OCI-LY1 (cell line): ENCODE results near the gene KIF20B.

Source experiments
- H2AFZ ChIP-seq: fragments of 200-600 bp; sonication (generic), shearing (Covaris generic); 2 replicates; pipeline ENCODE4 v1.6.0; 2014; ENCODE audit warnings: antibody characterized with exemption, mild to moderate bottlenecking, low read length
- H3F3A ChIP-seq: fragments of 200-600 bp; sonication (generic), shearing (Covaris generic); 2 replicates; pipeline ENCODE4 v1.6.0; 2014; ENCODE audit warnings: mild to moderate bottlenecking, antibody characterized with exemption, low read length, moderate library complexity; ENCODE audit not compliant: insufficient read depth
- H3K27ac ChIP-seq: fragments of 200-600 bp; sonication (generic); 2 replicates; pipeline ENCODE4 v1.5.1; 2014; ENCODE audit warnings: low read length, mixed run types, mild to moderate bottlenecking, low read depth; ENCODE audit not compliant: poor library complexity, severe bottlenecking
- H3K27me3 ChIP-seq: fragments of 200-600 bp; sonication (generic); 2 replicates; pipeline ENCODE4 v1.6.0; 2014; ENCODE audit warnings: antibody characterized with exemption, mild to moderate bottlenecking, low read length, moderate library complexity; ENCODE audit not compliant: insufficient read depth
- H3K36me3 ChIP-seq: fragments of 200-600 bp; sonication (generic); 2 replicates; pipeline ENCODE4 v1.6.1; 2014; ENCODE audit warnings: mild to moderate bottlenecking, antibody characterized with exemption, low read length, moderate library complexity, mixed read lengths; ENCODE audit not compliant: insufficient read depth
- H3K4me1 ChIP-seq: fragments of 200-600 bp; sonication (generic); 2 replicates; pipeline ENCODE4 v1.5.1; 2014; ENCODE audit warnings: mild to moderate bottlenecking, low read length, moderate library complexity; ENCODE audit not compliant: insufficient read depth, severe bottlenecking
- H3K4me2 ChIP-seq: fragments of 200-600 bp; sonication (generic), shearing (Covaris generic); 2 replicates; pipeline ENCODE4 v1.6.1; 2014; ENCODE audit warnings: low read length
- H3K4me3 ChIP-seq: fragments of 200-600 bp; sonication (generic); 2 replicates; pipeline ENCODE4 v1.5.1; 2014; ENCODE audit warnings: low read length, low read depth, mild to moderate bottlenecking, mixed read lengths; ENCODE audit not compliant: poor library complexity, severe bottlenecking
- H3K79me2 ChIP-seq: fragments of 200-600 bp; shearing (Covaris generic); 2 replicates; pipeline ENCODE4 v1.6.1; 2016; ENCODE audit warnings: mixed run types, low read length, mixed read lengths; ENCODE audit not compliant: insufficient read depth
- H3K9ac ChIP-seq: fragments of 200-600 bp; sonication (generic), shearing (Covaris generic); 2 replicates; pipeline ENCODE4 v1.6.1; 2014; ENCODE audit warnings: mild to moderate bottlenecking, low read length, mixed read lengths
- H3K9me2 ChIP-seq: fragments of 200-600 bp; sonication (generic), shearing (Covaris generic); 2 replicates; pipeline ENCODE4 v1.6.1; 2014; ENCODE audit warnings: low read depth, mild to moderate bottlenecking, low read length, mixed read lengths
- H3K9me3 ChIP-seq: fragments of 200-600 bp; shearing (Covaris generic); 2 replicates; pipeline ENCODE4 v1.6.1; 2014; ENCODE audit warnings: low read length, mixed read lengths
- H4K20me1 ChIP-seq: fragments of 200-600 bp; sonication (generic), shearing (Covaris generic); 2 replicates; pipeline ENCODE4 v1.6.0; 2016; ENCODE audit warnings: mild to moderate bottlenecking, low read length; ENCODE audit not compliant: insufficient read depth
- EZH2 ChIP-seq: fragments of 200-600 bp; sonication (generic), shearing (Covaris generic); IDR thresholded peaks from 2 replicates; pipeline ENCODE4 v1.8.0; 2017; ENCODE audit warnings: borderline replicate concordance, mixed run types, mild to moderate bottlenecking, antibody characterized with exemption, low read length, moderate library complexity, mixed read lengths
- TF ChIP-seq, protein P1 (sequence below): fragments of 200-600 bp; sonication (generic), shearing (Covaris generic); IDR thresholded peaks from 2 replicates; pipeline ENCODE4 v1.5.1; 2017; ENCODE audit warnings: mild to moderate bottlenecking, antibody characterized with exemption, low read length, moderate library complexity, mixed read lengths

KIF20B gene

DNA sequence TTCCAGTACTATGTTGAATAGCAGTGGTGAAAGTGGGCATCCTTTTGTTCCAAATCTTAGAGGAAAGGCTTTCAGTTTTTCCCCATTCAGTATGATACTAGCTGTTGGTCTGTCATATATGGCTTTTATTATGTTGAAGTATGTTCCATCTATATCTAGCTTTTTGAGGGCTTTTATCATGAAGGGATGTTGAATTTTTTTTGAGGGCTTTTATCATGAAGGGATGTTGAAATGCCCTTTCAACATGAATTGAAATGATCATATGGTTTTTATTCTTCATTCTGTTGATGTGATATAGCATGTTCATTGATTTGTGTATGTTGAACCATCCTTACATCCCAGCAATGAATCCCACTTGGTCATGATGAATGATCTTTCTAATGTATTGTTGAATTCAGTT is 75.3 kb downstream of the KIF20B start:
- no peak overlapping the region for H3K9ac ChIP-seq
- H3K9me3 ChIP-seq = no peaks in the 10 kb centered on the region
- no peaks in the 10 kb centered on the region for H4K20me1 ChIP-seq
- no peak for TF ChIP-seq EZH2
- TF ChIP-seq, protein P1, sequence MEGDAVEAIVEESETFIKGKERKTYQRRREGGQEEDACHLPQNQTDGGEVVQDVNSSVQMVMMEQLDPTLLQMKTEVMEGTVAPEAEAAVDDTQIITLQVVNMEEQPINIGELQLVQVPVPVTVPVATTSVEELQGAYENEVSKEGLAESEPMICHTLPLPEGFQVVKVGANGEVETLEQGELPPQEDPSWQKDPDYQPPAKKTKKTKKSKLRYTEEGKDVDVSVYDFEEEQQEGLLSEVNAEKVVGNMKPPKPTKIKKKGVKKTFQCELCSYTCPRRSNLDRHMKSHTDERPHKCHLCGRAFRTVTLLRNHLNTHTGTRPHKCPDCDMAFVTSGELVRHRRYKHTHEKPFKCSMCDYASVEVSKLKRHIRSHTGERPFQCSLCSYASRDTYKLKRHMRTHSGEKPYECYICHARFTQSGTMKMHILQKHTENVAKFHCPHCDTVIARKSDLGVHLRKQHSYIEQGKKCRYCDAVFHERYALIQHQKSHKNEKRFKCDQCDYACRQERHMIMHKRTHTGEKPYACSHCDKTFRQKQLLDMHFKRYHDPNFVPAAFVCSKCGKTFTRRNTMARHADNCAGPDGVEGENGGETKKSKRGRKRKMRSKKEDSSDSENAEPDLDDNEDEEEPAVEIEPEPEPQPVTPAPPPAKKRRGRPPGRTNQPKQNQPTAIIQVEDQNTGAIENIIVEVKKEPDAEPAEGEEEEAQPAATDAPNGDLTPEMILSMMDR = no peak
- H3K4me2 ChIP-seq = no peak overlapping the region
- no peaks in the 10 kb centered on the region for H3K9me2 ChIP-seq
- H3K27ac ChIP-seq = no peak overlapping the region
- H3K4me1 ChIP-seq = no peaks in the 10 kb centered on the region
- peaks cover 36% of the 10 kb centered on the region for H3K36me3 ChIP-seq
- no peaks in the 10 kb centered on the region for H3K27me3 ChIP-seq
- H2AFZ ChIP-seq = no peak overlapping the region
- H3K4me3 ChIP-seq = no peak overlapping the region
- no peaks in the 10 kb centered on the region for H3K79me2 ChIP-seq
- H3F3A ChIP-seq = no peaks in the 10 kb centered on the region

DNA sequence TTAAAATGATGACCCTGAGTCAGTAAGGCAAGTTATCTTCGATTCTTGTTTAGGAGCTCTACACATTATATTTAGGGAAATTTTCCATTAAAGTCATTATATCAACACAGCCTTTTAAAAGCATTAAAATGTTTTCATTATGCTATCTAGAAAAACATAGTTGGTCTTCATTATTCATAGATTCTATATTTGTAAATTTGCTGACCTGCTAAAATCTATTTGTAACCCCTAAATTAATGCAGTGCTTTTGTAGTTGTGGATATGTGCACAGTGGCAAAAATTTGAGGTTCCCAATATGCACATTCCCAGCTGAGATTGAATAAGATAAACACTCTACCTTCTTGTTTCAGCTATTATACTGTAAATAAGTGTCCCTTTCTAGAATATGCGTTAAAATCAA is 81.1 kb downstream of the KIF20B start:
- no peak overlapping the region for H2AFZ ChIP-seq
- no peak for TF ChIP-seq EZH2
- TF ChIP-seq, protein P1 = no peak
- no peaks in the 10 kb centered on the region for H3K9me2 ChIP-seq
- no peaks in the 10 kb centered on the region for H3K4me1 ChIP-seq
- H3K4me2 ChIP-seq = no peak overlapping the region
- no peaks in the 10 kb centered on the region for H3K79me2 ChIP-seq
- no peaks in the 10 kb centered on the region for H3K27me3 ChIP-seq
- no peaks in the 10 kb centered on the region for H3F3A ChIP-seq
- no peak overlapping the region for H3K9ac ChIP-seq
- no peaks in the 10 kb centered on the region; the same call in 1 of the 2 replicates for H3K36me3 ChIP-seq
- no peak overlapping the region for H3K4me3 ChIP-seq
- H3K9me3 ChIP-seq = no peaks in the 10 kb centered on the region
- H4K20me1 ChIP-seq = no peaks in the 10 kb centered on the region
- H3K27ac ChIP-seq = no peak overlapping the region

DNA sequence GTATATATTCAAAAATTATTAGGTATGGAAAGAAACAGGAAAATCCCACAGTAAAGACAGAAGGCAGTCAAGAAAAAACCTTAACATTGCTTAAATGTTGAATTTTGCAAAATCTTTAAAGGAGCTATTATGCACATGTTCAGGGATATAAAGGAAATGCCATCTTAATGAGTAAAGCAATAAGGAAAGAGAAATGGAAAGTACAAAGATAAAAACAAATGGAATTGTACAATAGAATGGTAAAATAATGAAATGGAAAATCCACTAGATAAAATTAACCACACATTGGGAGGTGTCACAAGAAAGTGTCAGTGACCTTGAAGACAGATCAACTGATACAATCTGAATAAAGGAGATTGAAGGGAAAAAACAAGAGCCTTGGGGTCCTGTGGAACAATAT is 82.0 kb downstream of the KIF20B start:
- no peaks in the 10 kb centered on the region for H3F3A ChIP-seq
- H3K27ac ChIP-seq = no peak overlapping the region
- H3K4me2 ChIP-seq = no peak overlapping the region
- no peak for TF ChIP-seq EZH2
- TF ChIP-seq, protein P1 = no peak
- no peaks in the 10 kb centered on the region for H3K9me2 ChIP-seq
- H3K9me3 ChIP-seq = no peaks in the 10 kb centered on the region
- no peaks in the 10 kb centered on the region for H3K4me1 ChIP-seq
- no peak overlapping the region for H2AFZ ChIP-seq
- no peaks in the 10 kb centered on the region; the same call in 1 of the 2 replicates for H3K36me3 ChIP-seq
- no peaks in the 10 kb centered on the region for H3K27me3 ChIP-seq
- H3K9ac ChIP-seq = no peak overlapping the region
- no peak overlapping the region for H3K4me3 ChIP-seq
- no peaks in the 10 kb centered on the region for H3K79me2 ChIP-seq
- H4K20me1 ChIP-seq = no peaks in the 10 kb centered on the region
